ENCODE measurements around the gene ANKFN1. TPM values are rescaled to one million over a fixed set of nuclear protein-coding genes. Genes with fewer than 3 reads are reported as not detected.

ANKFN1 gene
- total RNA-seq, 1 donor from 2014 or later = not detected

DNA sequence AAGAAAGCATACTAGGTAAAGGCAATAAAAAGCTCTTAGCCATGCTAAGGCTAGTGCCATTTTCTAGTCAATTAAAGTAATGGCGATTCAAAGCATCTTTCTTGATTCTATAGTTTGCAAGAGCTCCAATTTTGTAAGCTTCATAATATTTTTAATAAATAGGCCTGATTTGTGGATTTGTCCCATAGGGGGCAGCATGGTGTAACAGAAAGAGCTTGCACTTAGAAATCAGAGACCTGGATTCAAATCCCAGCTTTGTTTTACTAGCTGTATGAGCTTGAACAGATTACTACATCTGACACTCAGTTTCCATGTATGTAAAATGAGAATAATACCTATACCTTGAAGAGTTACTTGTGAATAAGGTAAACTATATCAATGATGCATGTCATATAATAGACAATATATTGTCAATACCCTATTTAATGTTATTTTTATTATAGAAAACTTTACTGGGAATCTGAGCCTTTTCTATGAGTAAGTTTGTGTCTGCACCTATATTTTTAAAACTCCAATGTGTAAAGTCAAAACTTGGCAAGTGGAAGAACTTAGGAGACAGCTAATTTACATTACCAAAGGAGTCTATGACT, 346.6 kb downstream of the ANKFN1 start:
- Mint-ChIP-seq H3K4me3 (ENCODE audit: low read depth) (no peak overlapping the region), H3K27ac (no peak overlapping the region), H3K36me3 (ENCODE audit: low read depth) (no peaks in the 10 kb centered on the region), H3K9me3 (no peaks in the 10 kb centered on the region), H3K4me1 (ENCODE audit: low read depth) (no peaks in the 10 kb centered on the region), H3K27me3 (ENCODE audit: low read depth) (peaks cover 8% of the 10 kb centered on the region)
- intact Hi-C loops (cut with micrococcal nuclease) = loop anchor here (10.0 kb wide), 1 partner anchor 215 kb away; no protein-coding TSS in a partner anchor
- DNase-seq (ENCODE audit: low spot score) = no peak

DNA sequence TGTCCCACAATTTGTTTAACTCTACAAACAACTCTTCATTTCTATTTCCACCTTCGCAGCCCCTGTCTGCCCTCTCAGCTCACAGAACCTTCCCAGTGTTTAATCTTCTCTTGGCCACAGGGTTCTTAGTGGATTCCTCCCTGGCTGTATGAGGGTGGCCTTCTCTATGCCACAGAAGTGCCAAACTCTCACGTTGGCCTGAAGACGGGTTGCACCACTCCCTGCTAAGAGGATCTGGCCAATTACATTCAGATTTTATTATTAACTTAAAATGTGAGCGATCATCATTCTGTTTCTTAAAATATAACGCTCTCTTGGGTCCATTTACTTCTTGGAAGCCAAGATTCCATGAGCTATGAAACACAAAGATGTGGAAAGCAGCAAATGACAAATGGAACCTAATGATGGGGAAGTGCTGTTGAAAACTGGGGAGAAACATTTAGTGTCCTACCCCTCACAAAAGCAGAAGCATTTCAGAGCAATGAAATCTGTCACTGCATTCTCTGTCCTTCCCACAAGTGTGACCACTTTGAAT, 348.9 kb downstream of the ANKFN1 start:
- intact Hi-C loops (cut with micrococcal nuclease) = no loop called here
- Mint-ChIP-seq H3K4me3 (ENCODE audit: low read depth) (no peak overlapping the region), H3K9me3 (no peaks in the 10 kb centered on the region), H3K36me3 (ENCODE audit: low read depth) (no peaks in the 10 kb centered on the region), H3K27me3 (ENCODE audit: low read depth) (peaks cover 7% of the 10 kb centered on the region), H3K27ac (no peak overlapping the region), H3K4me1 (ENCODE audit: low read depth) (no peaks in the 10 kb centered on the region)
- DNase-seq (ENCODE audit: low spot score) = no peak

- Mint-ChIP-seq H3K4me1 (ENCODE audit: low read depth) (no peaks in the 10 kb centered on the region), H3K9me3 (no peaks in the 10 kb centered on the region), H3K36me3 (ENCODE audit: low read depth) (no peaks in the 10 kb centered on the region), H3K27ac (no peak overlapping the region), H3K27me3 (ENCODE audit: low read depth) (peaks cover 18% of the 10 kb centered on the region), H3K4me3 (ENCODE audit: low read depth) (no peak overlapping the region)
- DNase-seq (ENCODE audit: low spot score) = no peak
- intact Hi-C loops (cut with micrococcal nuclease) = no loop called here
Measured at GRCh38 chr17:56505154-56505756, 352.0 kb downstream of the ANKFN1 start.

- Mint-ChIP-seq H3K9me3 (no peaks in the 10 kb centered on the region), H3K36me3 (ENCODE audit: low read depth) (no peaks in the 10 kb centered on the region), H3K4me3 (ENCODE audit: low read depth) (no peak overlapping the region), H3K27me3 (ENCODE audit: low read depth) (peaks cover 14% of the 10 kb centered on the region), H3K4me1 (ENCODE audit: low read depth) (no peaks in the 10 kb centered on the region), H3K27ac (no peak overlapping the region)
- DNase-seq (ENCODE audit: low spot score) = no peak
- intact Hi-C loops (cut with micrococcal nuclease) = no loop called here
Measured at GRCh38 chr17:56506349-56506748, 353.1 kb downstream of the ANKFN1 start.

DNA sequence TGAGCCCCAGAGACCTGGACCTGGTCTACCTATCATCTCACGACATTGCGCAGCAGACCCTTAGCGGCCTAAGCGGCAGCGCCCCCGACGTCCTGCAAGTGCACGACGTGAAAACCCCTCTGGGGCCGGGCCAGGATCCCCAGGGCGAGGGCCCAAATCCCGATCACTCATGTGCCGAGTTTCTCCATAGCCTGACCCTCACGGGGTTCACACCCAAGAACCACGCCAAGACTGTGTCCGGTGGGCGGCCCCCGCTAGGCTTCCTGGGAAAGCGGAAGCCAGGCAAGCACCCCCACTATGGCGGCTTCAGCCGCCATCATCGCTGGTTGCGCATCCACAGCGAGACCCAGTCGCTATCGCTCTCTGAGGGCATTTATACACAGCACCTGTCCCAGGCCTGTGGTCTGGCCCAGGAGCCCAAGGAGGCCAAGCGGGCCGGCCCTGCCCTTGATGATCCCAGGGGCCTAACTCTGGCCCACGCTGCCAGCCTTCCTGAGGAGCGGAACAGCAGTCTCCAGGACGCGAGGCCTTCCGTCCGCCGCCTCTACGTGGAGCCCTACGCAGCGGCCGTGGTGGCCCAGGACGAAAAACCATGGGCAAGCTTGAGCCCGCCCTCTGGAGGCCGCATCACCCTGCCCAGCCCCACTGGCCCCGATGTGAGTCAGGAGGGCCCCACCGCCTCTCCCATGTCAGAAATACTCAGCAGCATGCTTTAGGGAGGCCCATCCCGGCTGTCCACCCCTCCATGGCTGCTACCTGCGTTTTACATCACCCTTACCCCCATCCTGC, 357.5 kb downstream of the ANKFN1 start:
- DNase-seq (ENCODE audit: low spot score) = no peak
- no peak overlapping the region for H3K27ac Mint-ChIP-seq
- H3K36me3 Mint-ChIP-seq (ENCODE audit: low read depth) = no peaks in the 10 kb centered on the region
- H3K9me3 Mint-ChIP-seq = no peaks in the 10 kb centered on the region
- peaks cover 20% of the 10 kb centered on the region for H3K27me3 Mint-ChIP-seq (ENCODE audit: low read depth)
- H3K4me1 Mint-ChIP-seq (ENCODE audit: low read depth) = no peaks in the 10 kb centered on the region
- intact Hi-C loops (cut with micrococcal nuclease) = no loop called here
- H3K4me3 Mint-ChIP-seq (ENCODE audit: low read depth) = no peak overlapping the region

- DNase-seq (ENCODE audit: low spot score) = no peak
- peaks cover 12% of the 10 kb centered on the region for H3K27me3 Mint-ChIP-seq (ENCODE audit: low read depth)
- no peaks in the 10 kb centered on the region for H3K9me3 Mint-ChIP-seq
- H3K4me1 Mint-ChIP-seq (ENCODE audit: low read depth) = no peaks in the 10 kb centered on the region
- no peak overlapping the region for H3K4me3 Mint-ChIP-seq (ENCODE audit: low read depth)
- intact Hi-C loops (cut with micrococcal nuclease) = no loop called here
- no peak overlapping the region for H3K27ac Mint-ChIP-seq
- H3K36me3 Mint-ChIP-seq (ENCODE audit: low read depth) = no peaks in the 10 kb centered on the region
Measured at GRCh38 chr17:56514264-56514663, 361.0 kb downstream of the ANKFN1 start.

- no peak overlapping the region for H3K4me3 Mint-ChIP-seq (ENCODE audit: low read depth)
Measured at GRCh38 chr17:56514899-56515298, 361.6 kb downstream of the ANKFN1 start.

DNA sequence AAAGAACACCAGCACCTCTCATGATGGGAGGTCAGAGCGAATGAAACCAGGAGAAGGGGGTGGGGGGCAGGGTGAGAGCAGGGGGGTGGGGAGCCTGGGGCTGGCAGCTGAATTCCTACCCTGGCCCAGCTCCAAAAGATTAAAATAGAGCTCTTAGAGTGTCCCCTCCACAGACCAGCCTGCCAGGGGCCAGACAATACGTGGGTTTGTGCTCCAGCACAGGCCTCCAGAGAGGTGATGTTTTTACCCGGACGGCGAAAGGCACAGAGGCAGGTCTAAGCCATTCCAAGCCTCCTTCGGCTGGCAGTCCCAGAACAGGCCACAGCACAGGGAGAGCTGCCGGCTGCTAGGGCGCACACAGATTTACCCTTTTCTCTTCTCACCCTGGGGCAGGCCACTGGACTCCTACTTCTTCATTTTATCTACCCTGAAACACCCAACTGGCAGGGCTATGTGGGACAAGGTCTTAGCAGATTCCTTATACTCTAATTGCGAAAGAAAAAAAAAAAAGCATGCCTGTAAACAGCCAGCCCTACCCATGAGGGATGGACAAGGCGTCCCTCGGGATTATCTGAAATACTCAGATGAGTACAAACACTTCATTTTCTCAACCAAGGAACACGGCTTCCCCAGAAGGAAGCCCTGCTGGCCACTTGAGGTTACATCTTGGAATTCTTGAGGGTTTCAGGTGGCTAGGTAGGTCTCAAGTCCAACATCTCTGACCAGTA, 368.3 kb downstream of the ANKFN1 start:
- Mint-ChIP-seq H3K4me1 (ENCODE audit: low read depth) (no peaks in the 10 kb centered on the region), H3K4me3 (ENCODE audit: low read depth) (no peak overlapping the region), H3K9me3 (no peaks in the 10 kb centered on the region), H3K36me3 (ENCODE audit: low read depth) (no peaks in the 10 kb centered on the region), H3K27ac (no peak overlapping the region), H3K27me3 (ENCODE audit: low read depth) (peaks cover 4% of the 10 kb centered on the region)
- intact Hi-C loops (cut with micrococcal nuclease) = no loop called here
- DNase-seq (ENCODE audit: low spot score) = no peak

More at GRCh38 chr17:56514899-56515298, 361.6 kb downstream of the ANKFN1 start:
- peaks cover 12% of the 10 kb centered on the region for H3K27me3 Mint-ChIP-seq (ENCODE audit: low read depth)
- no peaks in the 10 kb centered on the region for H3K9me3 Mint-ChIP-seq
- no peak overlapping the region for H3K27ac Mint-ChIP-seq
- H3K4me1 Mint-ChIP-seq (ENCODE audit: low read depth) = no peaks in the 10 kb centered on the region
- H3K36me3 Mint-ChIP-seq (ENCODE audit: low read depth) = no peaks in the 10 kb centered on the region
- DNase-seq (ENCODE audit: low spot score) = no peak
- intact Hi-C loops (cut with micrococcal nuclease) = no loop called here

DNA sequence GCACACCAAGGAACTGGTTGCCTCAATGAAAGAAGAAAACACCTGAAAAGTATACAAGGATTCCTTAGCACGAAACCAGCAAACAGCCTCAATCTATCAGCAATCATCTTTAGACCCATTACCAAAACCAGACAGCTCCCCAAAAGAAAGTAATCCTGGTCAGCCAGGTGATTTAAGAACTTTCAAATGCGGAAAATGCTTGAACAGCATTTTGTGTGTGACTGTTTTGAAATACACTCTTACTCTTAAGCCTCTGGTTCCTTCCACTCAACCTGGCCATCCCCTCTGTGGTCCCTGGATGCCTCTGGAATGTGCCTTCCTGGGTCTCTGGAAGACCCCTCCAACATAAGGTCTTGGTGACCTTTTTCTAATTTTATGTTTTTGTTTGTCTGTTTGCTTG, 369.8 kb downstream of the ANKFN1 start:
- intact Hi-C loops (cut with micrococcal nuclease) = no loop called here
- H3K36me3 Mint-ChIP-seq (ENCODE audit: low read depth) = no peaks in the 10 kb centered on the region
- H3K4me1 Mint-ChIP-seq (ENCODE audit: low read depth) = no peaks in the 10 kb centered on the region
- no peak overlapping the region for H3K4me3 Mint-ChIP-seq (ENCODE audit: low read depth)
- H3K9me3 Mint-ChIP-seq = no peaks in the 10 kb centered on the region
- no peak for DNase-seq (ENCODE audit: low spot score)
- H3K27ac Mint-ChIP-seq = no peak overlapping the region
- H3K27me3 Mint-ChIP-seq (ENCODE audit: low read depth) = no peaks in the 10 kb centered on the region

DNA sequence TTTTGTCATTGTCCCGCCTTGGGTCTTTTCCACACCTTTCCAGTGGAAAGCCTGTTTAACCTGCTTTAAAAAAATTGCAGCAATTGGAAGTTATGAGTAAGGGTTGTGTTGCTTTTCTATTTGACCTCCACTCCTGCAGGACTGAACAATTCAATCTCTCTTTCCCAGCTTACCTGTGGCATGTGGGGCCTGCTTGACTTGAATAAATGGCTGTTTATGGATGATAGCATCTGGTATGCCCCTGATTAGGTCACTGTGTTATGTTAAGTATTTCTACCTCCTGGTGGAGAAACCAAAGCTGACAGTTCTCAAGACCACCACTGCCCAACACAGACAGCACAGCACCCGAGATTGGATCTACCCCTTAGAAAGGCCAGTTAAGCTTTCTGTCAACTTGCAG, 375.4 kb downstream of the ANKFN1 start:
- Mint-ChIP-seq H3K4me3 (ENCODE audit: low read depth) (no peak overlapping the region), H3K4me1 (ENCODE audit: low read depth) (no peaks in the 10 kb centered on the region), H3K27me3 (ENCODE audit: low read depth) (peaks cover 2% of the 10 kb centered on the region), H3K36me3 (ENCODE audit: low read depth) (no peaks in the 10 kb centered on the region), H3K27ac (no peak overlapping the region), H3K9me3 (no peaks in the 10 kb centered on the region)
- intact Hi-C loops (cut with micrococcal nuclease) = no loop called here
- no peak for DNase-seq (ENCODE audit: low spot score)

GRCh38 chr17:56532926-56533325, 379.7 kb downstream of the ANKFN1 start:
- intact Hi-C loops (cut with micrococcal nuclease) = no loop called here
- Mint-ChIP-seq H3K4me3 (ENCODE audit: low read depth) (no peak overlapping the region), H3K9me3 (no peaks in the 10 kb centered on the region), H3K4me1 (ENCODE audit: low read depth) (no peaks in the 10 kb centered on the region), H3K36me3 (ENCODE audit: low read depth) (no peaks in the 10 kb centered on the region), H3K27ac (no peak overlapping the region), H3K27me3 (ENCODE audit: low read depth) (peaks cover 2% of the 10 kb centered on the region)
- no peak for DNase-seq (ENCODE audit: low spot score)

GRCh38 chr17:56536766-56537165, 383.5 kb downstream of the ANKFN1 start:
- no peaks in the 10 kb centered on the region for H3K36me3 Mint-ChIP-seq (ENCODE audit: low read depth)
- no peak overlapping the region for H3K27ac Mint-ChIP-seq
- no peaks in the 10 kb centered on the region for H3K9me3 Mint-ChIP-seq
- no peak for DNase-seq (ENCODE audit: low spot score)
- peaks cover 2% of the 10 kb centered on the region for H3K27me3 Mint-ChIP-seq (ENCODE audit: low read depth)
- intact Hi-C loops (cut with micrococcal nuclease) = no loop called here
- no peaks in the 10 kb centered on the region for H3K4me1 Mint-ChIP-seq (ENCODE audit: low read depth)
- no peak overlapping the region for H3K4me3 Mint-ChIP-seq (ENCODE audit: low read depth)

Measured in activated T-helper 2 cell treated with anti-CD3 and anti-CD28 coated beads, Interferon-gamma antibody, Interleukin-2, Interleukin-4, amounts not matched to agents 10 μg/mL and 5 μg/mL and 100 μg/mL, durations not matched to agents 14 hours and 24 hours and 36 hours (primary cell).